IMR-90 (cell line): ENCODE measurements around the gene PIPOX. TPM values are rescaled to one million over a fixed set of nuclear protein-coding genes. Genes with fewer than 3 reads are reported as not detected.

Source experiments
- ATAC-seq: fragments of 200-7000 bp; cut with Tn5 transposase; 2 replicates; pipeline ENCODE4 v1.9.1; 2020; ENCODE audit warnings: low read depth, mild to moderate bottlenecking, moderate library complexity
- BruUV-seq: library from RNA; stranded (reverse); fragments of 400-500 nt; replicated peaks from 2 replicates; lab custom pipeline; 2021; lab: Mats Ljungman, UMichigan
- CTCF ChIA-PET: fragments of 300-600 bp; formaldehyde crosslinking; extraction: SDS; loops from one replicate; lab custom pipeline; 2021; ENCODE audit warnings: antibody characterized with exemption; lab: Yijun Ruan, JAX
- POLR2A ChIA-PET: fragments of 300-600 bp; sonication (Branson Sonifier 250); formaldehyde crosslinking; loops from one replicate; lab custom pipeline; 2022; ENCODE audit warnings: antibody characterized with exemption; ENCODE audit not compliant: unreplicated experiment; lab: Charles Lee
- DNase-seq: peaks from one replicate; pipeline ENCODE4 v3.0.0; 2013
- H2AFZ ChIP-seq: replicated peaks from 2 replicates; pipeline ENCODE3; 2013; ENCODE audit warnings: low read length, mild to moderate bottlenecking; ENCODE audit not compliant: poor library complexity
- H2AK5ac ChIP-seq: 2 replicates; pipeline ENCODE4 v1.6.1; 2013; ENCODE audit warnings: low read depth, low read length, inconsistent platforms
- H2AK9ac ChIP-seq: replicated peaks from 2 replicates; pipeline ENCODE3; 2013; ENCODE audit warnings: mild to moderate bottlenecking, low read depth, low read length, moderate library complexity; ENCODE audit not compliant: poor library complexity
- H2BK120ac ChIP-seq: 2 replicates; pipeline ENCODE4 v1.6.1; 2013; ENCODE audit warnings: low read depth, low read length, inconsistent platforms
- H2BK15ac ChIP-seq: 3 replicates; pipeline ENCODE4 v1.6.1; 2013; ENCODE audit warnings: low read depth, low read length, inconsistent platforms
- H2BK20ac ChIP-seq: 2 replicates; pipeline ENCODE4 v1.6.1; 2013; ENCODE audit warnings: low read depth, mild to moderate bottlenecking, inconsistent platforms, low read length, moderate library complexity
- H2BK5ac ChIP-seq: 2 replicates; pipeline ENCODE4 v1.6.1; 2013; ENCODE audit warnings: mild to moderate bottlenecking, low read depth, low read length, inconsistent platforms; ENCODE audit not compliant: poor library complexity, severe bottlenecking
- H3K14ac ChIP-seq: replicated peaks from 2 replicates; pipeline ENCODE4 v1.6.1; 2013; ENCODE audit warnings: low read depth, low read length, inconsistent platforms
- H3K18ac ChIP-seq: 2 replicates; pipeline ENCODE4 v1.6.1; 2013; ENCODE audit warnings: low read depth, low read length, control low read depth
- H3K23ac ChIP-seq: 2 replicates; pipeline ENCODE4 v1.6.1; 2013; ENCODE audit warnings: low read depth, low read length, inconsistent platforms
- H3K27ac ChIP-seq: 2 replicates; pipeline ENCODE4 v1.5.1; 2013; ENCODE audit warnings: mild to moderate bottlenecking, control low read depth, low read length; ENCODE audit not compliant: insufficient read depth
- H3K27me3 ChIP-seq: 2 replicates; pipeline ENCODE4 v1.6.1; 2013; ENCODE audit warnings: low read length; ENCODE audit not compliant: control insufficient read depth, insufficient read depth
- H3K36me3 ChIP-seq: 2 replicates; pipeline ENCODE4 v1.6.1; 2013; ENCODE audit warnings: low read length, mixed read lengths; ENCODE audit not compliant: control insufficient read depth, insufficient read depth
- H3K4ac ChIP-seq: 2 replicates; pipeline ENCODE4 v1.6.1; 2013; ENCODE audit warnings: low read depth, low read length, inconsistent platforms
- H3K4me1 ChIP-seq: 2 replicates; pipeline ENCODE4 v1.6.1; 2013; ENCODE audit warnings: low read length, mixed read lengths; ENCODE audit not compliant: control insufficient read depth, insufficient read depth
- H3K4me2 ChIP-seq: 2 replicates; pipeline ENCODE4 v1.6.1; 2013; ENCODE audit warnings: low read depth, mild to moderate bottlenecking, control low read depth, low read length, moderate library complexity
- H3K4me3 ChIP-seq: 2 replicates; pipeline ENCODE4 v1.5.1; 2013; ENCODE audit warnings: low read depth, mild to moderate bottlenecking, control low read depth, low read length, moderate library complexity; ENCODE audit not compliant: insufficient read depth
- H3K56ac ChIP-seq: 2 replicates; pipeline ENCODE4 v1.6.1; 2013; ENCODE audit warnings: low read length, inconsistent platforms; ENCODE audit not compliant: insufficient read depth; ENCODE audit errors: extremely low read depth
- H3K79me1 ChIP-seq, 2 experiments: 2 replicates each; pipeline ENCODE4 v1.6.1; 2013; ENCODE audit warnings: low read length in 2 of 2, inconsistent platforms in 1 of 2, low read depth in 1 of 2
- H3K9ac ChIP-seq: 2 replicates; pipeline ENCODE4 v1.6.1; 2013; ENCODE audit warnings: low read depth, low read length, control low read depth
- H3K9me1 ChIP-seq: 2 replicates; pipeline ENCODE4 v1.6.1; 2013; ENCODE audit warnings: low read length, inconsistent platforms; ENCODE audit not compliant: insufficient read depth
- H3K9me3 ChIP-seq: 2 replicates; pipeline ENCODE4 v1.6.1; 2013; ENCODE audit warnings: low read length; ENCODE audit not compliant: control insufficient read depth, insufficient read depth
- H4K20me1 ChIP-seq: 2 replicates; pipeline ENCODE4 v1.6.1; 2013; ENCODE audit warnings: low read length, inconsistent platforms; ENCODE audit not compliant: insufficient read depth
- H4K5ac ChIP-seq: 2 replicates; pipeline ENCODE4 v1.6.1; 2013; ENCODE audit warnings: mild to moderate bottlenecking, low read depth, low read length, control low read depth
- H4K8ac ChIP-seq, 2 experiments: 2 replicates each; pipeline ENCODE4 v1.6.1; 2013; ENCODE audit warnings: low read depth in 2 of 2, low read length in 2 of 2, control low read depth in 1 of 2, inconsistent platforms in 1 of 2
- H4K91ac ChIP-seq: 2 replicates; pipeline ENCODE4 v1.6.1; 2013; ENCODE audit warnings: low read depth, low read length, inconsistent platforms; ENCODE audit not compliant: insufficient read depth
- BHLHE40 ChIP-seq: fragments of 150-350 bp; IDR thresholded peaks from 2 replicates; pipeline ENCODE4 v1.6.1; 2016; ENCODE audit warnings: mild to moderate bottlenecking, low read depth, low read length
- CEBPB ChIP-seq: IDR thresholded peaks from 2 replicates; pipeline ENCODE4 v1.6.1; 2012; ENCODE audit warnings: low read depth, low read length, improper control_type of control experiment
- CHD1 ChIP-seq: IDR thresholded peaks from 2 replicates; pipeline ENCODE4 v1.6.1; 2012; ENCODE audit warnings: low read depth, low read length, improper control_type of control experiment
- FOS ChIP-seq: fragments of 150-350 bp; IDR thresholded peaks from 2 replicates; pipeline ENCODE4 v1.6.1; 2016; ENCODE audit warnings: low read depth, low read length
- MAFK ChIP-seq: IDR thresholded peaks from 2 replicates; pipeline ENCODE4 v1.6.1; 2012; ENCODE audit warnings: low read depth, low read length, improper control_type of control experiment
- MAZ ChIP-seq: IDR thresholded peaks from 2 replicates; pipeline ENCODE4 v1.6.1; 2012; ENCODE audit warnings: low read depth, mild to moderate bottlenecking, low read length, improper control_type of control experiment, moderate library complexity, borderline replicate concordance
- MXI1 ChIP-seq: IDR thresholded peaks from 2 replicates; pipeline ENCODE4 v1.6.1; 2012; ENCODE audit warnings: low read depth, mild to moderate bottlenecking, low read length, moderate library complexity, borderline replicate concordance
- NFE2L2 ChIP-seq: fragments of 150-350 bp; IDR thresholded peaks from 2 replicates; pipeline ENCODE4 v1.6.1; 2016; ENCODE audit warnings: low read depth, mild to moderate bottlenecking, low read length
- POLR2A ChIP-seq: IDR thresholded peaks from 2 replicates; pipeline ENCODE4 v1.6.1; 2012; ENCODE audit warnings: mild to moderate bottlenecking, low read depth, low read length
- RCOR1 ChIP-seq: IDR thresholded peaks from 2 replicates; pipeline ENCODE4 v1.6.1; 2012; ENCODE audit warnings: mild to moderate bottlenecking, low read length, improper control_type of control experiment; ENCODE audit not compliant: insufficient replicate concordance
- RFX5 ChIP-seq: IDR thresholded peaks from 2 replicates; pipeline ENCODE4 v1.8.0; 2012; ENCODE audit warnings: low read depth, mild to moderate bottlenecking, low read length, moderate library complexity
- SMC3 ChIP-seq: fragments of 150-350 bp; IDR thresholded peaks from 2 replicates; pipeline ENCODE4 v1.6.1; 2016; ENCODE audit warnings: low read depth, mild to moderate bottlenecking, antibody characterized with exemption, low read length, moderate library complexity
- WGBS, 2 experiments: methylation state at CpG; one replicate each; pipeline versions ENCODE4 v1.1.5 to v1.1.7; 2013; ENCODE audit warnings: missing lambda C conversion rate in 2 of 2; ENCODE audit not compliant: insufficient read length in 1 of 2; ENCODE audit errors: extremely low coverage in 2 of 2; 5-methylcytosine and 5-hydroxymethylcytosine counted together
- dilution Hi-C: fragments of 300-500 bp; cut with HindIII; formaldehyde crosslinking; loops from one replicate; pipeline ENCODE4 v1.14.3; 2018; ENCODE audit warnings: low sequenced_read_pairs; ENCODE audit not compliant: unreplicated experiment
- in situ Hi-C: fragments of 300-500 bp; cut with MboI; formaldehyde crosslinking; loops from 3 replicates; pipeline ENCODE4 v1.14.3; 2019; ENCODE audit warnings: low sequenced_read_pairs, inconsistent platforms, mixed read lengths
- intact Hi-C: fragments of 100-400 bp; cut with micrococcal nuclease; formaldehyde crosslinking; loops from 2 replicates; pipeline ENCODE4 v1.10.0; 2022
- polyA plus RNA-seq, 3 experiments: library from polyadenylated mRNA; depleted of rRNA; stranded (reverse); fragments of >200 nt; gene quantifications; 2 replicates each; pipeline ENCODE4 v1.2.3, GENCODE V29; 2012; ENCODE audit warnings: low replicate concordance in 1 of 3
- total RNA-seq: library from RNA; depleted of rRNA; stranded (reverse); fragments of >200 nt; gene quantifications from 2 replicates; pipeline ENCODE4 v1.2.3, GENCODE V29; 2012
- TF ChIP-seq, protein P1 (sequence below): fragments of 150-350 bp; IDR thresholded peaks from 2 replicates; pipeline ENCODE4 v1.6.1; 2017; ENCODE audit warnings: mild to moderate bottlenecking, antibody characterized with exemption, low read length, low read depth
- TF ChIP-seq, protein P2 (sequence below): conservative IDR thresholded peaks from 2 replicates; pipeline ENCODE4 v1.5.1; 2012; ENCODE audit warnings: mild to moderate bottlenecking, low read depth, low read length, improper control_type of control experiment
- TF ChIP-seq, protein P3 (sequence below): fragments of 150-350 bp; IDR thresholded peaks from 2 replicates; pipeline ENCODE4 v1.6.1; 2016; ENCODE audit warnings: low read depth, mild to moderate bottlenecking, low read length, moderate library complexity, borderline replicate concordance

Gene PIPOX
- total and polyA plus RNA-seq, 2 of the 4 experiments (the other 2 are of a cell fraction) = 0.43 to 1.3 TPM

DNA sequence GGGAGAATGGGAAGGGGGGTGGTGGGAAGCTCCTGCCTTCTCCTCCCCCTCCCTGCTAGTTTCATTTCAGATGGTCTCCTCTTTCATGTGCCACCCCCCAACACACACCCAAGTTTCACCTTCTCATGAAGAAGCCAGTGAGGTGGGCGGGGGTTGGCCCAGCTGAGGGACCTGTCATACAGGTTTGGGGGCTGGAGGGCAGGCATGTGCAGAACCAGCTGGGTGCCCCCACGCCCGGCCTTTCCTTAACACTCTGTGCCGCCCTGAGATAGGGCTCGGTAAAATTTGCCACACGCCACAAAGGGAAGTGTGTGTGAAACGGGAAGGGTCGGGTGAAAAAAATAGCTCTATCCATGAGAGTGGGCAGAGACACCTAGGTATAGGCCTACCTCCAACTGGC, 57.4 kb downstream of the PIPOX start:
- dilution Hi-C loops = no loop called here
- DNase-seq (no peak), ATAC-seq (no peak)
- Histone ChIP-seq H3K56ac (no peak overlapping the region), H4K20me1 (no peaks in the 10 kb centered on the region), H2AK9ac (no peak overlapping the region), H3K4ac (no peak overlapping the region), H3K14ac (no peak overlapping the region), H4K91ac (no peak overlapping the region), H2BK5ac (no peak overlapping the region), H2BK120ac (no peak overlapping the region), H3K36me3 (peaks cover 52% of the 10 kb centered on the region), H3K18ac (no peak overlapping the region), H3K27me3 (no peaks in the 10 kb centered on the region), H3K9me1 (no peaks in the 10 kb centered on the region), H3K23ac (no peak overlapping the region), H3K27ac (no peak overlapping the region), H2AFZ (no peak overlapping the region), H4K5ac (no peak overlapping the region), H3K9ac (no peak overlapping the region), H2BK20ac (no peak overlapping the region), H4K8ac (no peak overlapping the region), H3K9me3 (no peaks in the 10 kb centered on the region), H3K4me1 (no peaks in the 10 kb centered on the region), H2AK5ac (no peak overlapping the region), H3K4me3 (no peak overlapping the region), H2BK15ac (no peak overlapping the region), H3K79me1 (no peaks in the 10 kb centered on the region), H3K4me2 (no peak overlapping the region)
- POLR2A ChIA-PET = no interaction called here
- no TSS peak for BruUV-seq
- TF ChIP-seq CEBPB = no peak
- no peak for TF ChIP-seq MAFK
- no peak for TF ChIP-seq MAZ
- no peak for TF ChIP-seq BHLHE40
- TF ChIP-seq MXI1 = no peak
- TF ChIP-seq, protein P1, sequence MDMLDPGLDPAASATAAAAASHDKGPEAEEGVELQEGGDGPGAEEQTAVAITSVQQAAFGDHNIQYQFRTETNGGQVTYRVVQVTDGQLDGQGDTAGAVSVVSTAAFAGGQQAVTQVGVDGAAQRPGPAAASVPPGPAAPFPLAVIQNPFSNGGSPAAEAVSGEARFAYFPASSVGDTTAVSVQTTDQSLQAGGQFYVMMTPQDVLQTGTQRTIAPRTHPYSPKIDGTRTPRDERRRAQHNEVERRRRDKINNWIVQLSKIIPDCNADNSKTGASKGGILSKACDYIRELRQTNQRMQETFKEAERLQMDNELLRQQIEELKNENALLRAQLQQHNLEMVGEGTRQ = no peak
- TF ChIP-seq CHD1 = no peak
- TF ChIP-seq, protein P2, sequence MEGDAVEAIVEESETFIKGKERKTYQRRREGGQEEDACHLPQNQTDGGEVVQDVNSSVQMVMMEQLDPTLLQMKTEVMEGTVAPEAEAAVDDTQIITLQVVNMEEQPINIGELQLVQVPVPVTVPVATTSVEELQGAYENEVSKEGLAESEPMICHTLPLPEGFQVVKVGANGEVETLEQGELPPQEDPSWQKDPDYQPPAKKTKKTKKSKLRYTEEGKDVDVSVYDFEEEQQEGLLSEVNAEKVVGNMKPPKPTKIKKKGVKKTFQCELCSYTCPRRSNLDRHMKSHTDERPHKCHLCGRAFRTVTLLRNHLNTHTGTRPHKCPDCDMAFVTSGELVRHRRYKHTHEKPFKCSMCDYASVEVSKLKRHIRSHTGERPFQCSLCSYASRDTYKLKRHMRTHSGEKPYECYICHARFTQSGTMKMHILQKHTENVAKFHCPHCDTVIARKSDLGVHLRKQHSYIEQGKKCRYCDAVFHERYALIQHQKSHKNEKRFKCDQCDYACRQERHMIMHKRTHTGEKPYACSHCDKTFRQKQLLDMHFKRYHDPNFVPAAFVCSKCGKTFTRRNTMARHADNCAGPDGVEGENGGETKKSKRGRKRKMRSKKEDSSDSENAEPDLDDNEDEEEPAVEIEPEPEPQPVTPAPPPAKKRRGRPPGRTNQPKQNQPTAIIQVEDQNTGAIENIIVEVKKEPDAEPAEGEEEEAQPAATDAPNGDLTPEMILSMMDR = no peak
- TF ChIP-seq POLR2A = no peak
- no peak for TF ChIP-seq NFE2L2
- no peak for TF ChIP-seq RFX5
- TF ChIP-seq RCOR1 = no peak
- TF ChIP-seq, protein P3, sequence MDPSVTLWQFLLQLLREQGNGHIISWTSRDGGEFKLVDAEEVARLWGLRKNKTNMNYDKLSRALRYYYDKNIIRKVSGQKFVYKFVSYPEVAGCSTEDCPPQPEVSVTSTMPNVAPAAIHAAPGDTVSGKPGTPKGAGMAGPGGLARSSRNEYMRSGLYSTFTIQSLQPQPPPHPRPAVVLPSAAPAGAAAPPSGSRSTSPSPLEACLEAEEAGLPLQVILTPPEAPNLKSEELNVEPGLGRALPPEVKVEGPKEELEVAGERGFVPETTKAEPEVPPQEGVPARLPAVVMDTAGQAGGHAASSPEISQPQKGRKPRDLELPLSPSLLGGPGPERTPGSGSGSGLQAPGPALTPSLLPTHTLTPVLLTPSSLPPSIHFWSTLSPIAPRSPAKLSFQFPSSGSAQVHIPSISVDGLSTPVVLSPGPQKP = no peak
- no peak for TF ChIP-seq FOS
- no peak for TF ChIP-seq SMC3
- 70% methylated on average over 2 of the region's 8 CpGs; no CpG with 5 or more reads in 1 of the 2 experiments for WGBS, 2 experiments
- intact Hi-C loops = no loop called here
- in situ Hi-C loops = loop anchor here (10.0 kb wide), 2 partner anchors 55 to 365 kb away; partner anchors contain the start of gene PIPOX
- CTCF ChIA-PET = no interaction called here
